NCI-H526 (cell line): ENCODE results near the gene DCXR.
A peak's percentile ranks its signal among the peaks of the same experiment; 100 is the strongest.

Experiments
- DNase-seq, 2 experiments: peaks; one replicate each; lab custom pipeline; 2025; lab: John Stamatoyannopoulos, UW

The DCXR gene

GRCh38 chr17:81998212-81998611, 39.3 kb downstream of the DCXR start:
- DNase-seq = no peak

- DNase-seq = no peak
These were observed 40.6 kb downstream of the DCXR start for GRCh38 chr17:81996757-81997441.

- DNase-seq = no peak
These were observed 41.2 kb downstream of the DCXR start for GRCh38 chr17:81996232-81996756.

GRCh38 chr17:81995463-81996231, 41.9 kb downstream of the DCXR start:
- no peak for DNase-seq

GRCh38 chr17:81994593-81995462, 42.7 kb downstream of the DCXR start:
- DNase-seq = no peak

GRCh38 chr17:81993729-81994592, 43.5 kb downstream of the DCXR start:
- DNase-seq = no peak

GRCh38 chr17:81992306-81993102, 45.0 kb downstream of the DCXR start:
- no peak for DNase-seq

GRCh38 chr17:81991684-81992305, 45.7 kb downstream of the DCXR start:
- DNase-seq = peak in 1 of 2 experiments; percentile 61

GRCh38 chr17:81990836-81991683, 46.4 kb downstream of the DCXR start:
- no peak for DNase-seq

- no peak for DNase-seq
These were observed 50.2 kb downstream of the DCXR start for GRCh38 chr17:81987161-81987770.

- no peak for DNase-seq
These were observed 50.9 kb downstream of the DCXR start for GRCh38 chr17:81986606-81987005.
